Fibroblast of lung (primary cell): ENCODE measurements around the gene CASP7.

ENCODE experiments used
- CTCF ChIP-seq, 2 donors: IDR thresholded peaks in 1 of 2; conservative IDR thresholded peaks in 1 of 2; 1 replicate in 1 of 2; 2 replicates in 1 of 2; pipeline ENCODE4 v1.5.1; 2011 to 2012; ENCODE audit warnings: low read length in 2 of 2, control low read depth in 1 of 2, inconsistent platforms in 1 of 2, low read depth in 1 of 2, mild to moderate bottlenecking in 1 of 2
- EZH2 ChIP-seq: IDR thresholded peaks from 2 replicates; pipeline ENCODE4 v1.5.1; 2012; ENCODE audit warnings: low read length, control low read depth, mild to moderate bottlenecking; ENCODE audit errors: missing control alignments

- no peak for TF ChIP-seq CTCF (conservative IDR thresholded peaks at IDR 0.05 in 1 of 2, IDR thresholded peaks at IDR 0.05 in 1 of 2; ENCODE audit: low read depth in 1 of 2, low read length in 2 of 2)
- TF ChIP-seq EZH2 = no peak
Observed at GRCh38 chr10:113764582-113764981, 84.9 kb downstream of the CASP7 start.
